Limb (tissue), 2 donors: ENCODE data around the gene MGME1.
A peak's percentile ranks its signal among the peaks of the same experiment; 100 is the strongest.

Source experiments
- DNase-seq, 2 donors: peaks; one replicate each; pipeline ENCODE4 v3.0.0-alpha.2; 2016; ENCODE audit errors: extremely low spot score in 2 of 2

The MGME1 gene, protein sequence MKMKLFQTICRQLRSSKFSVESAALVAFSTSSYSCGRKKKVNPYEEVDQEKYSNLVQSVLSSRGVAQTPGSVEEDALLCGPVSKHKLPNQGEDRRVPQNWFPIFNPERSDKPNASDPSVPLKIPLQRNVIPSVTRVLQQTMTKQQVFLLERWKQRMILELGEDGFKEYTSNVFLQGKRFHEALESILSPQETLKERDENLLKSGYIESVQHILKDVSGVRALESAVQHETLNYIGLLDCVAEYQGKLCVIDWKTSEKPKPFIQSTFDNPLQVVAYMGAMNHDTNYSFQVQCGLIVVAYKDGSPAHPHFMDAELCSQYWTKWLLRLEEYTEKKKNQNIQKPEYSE

DNA sequence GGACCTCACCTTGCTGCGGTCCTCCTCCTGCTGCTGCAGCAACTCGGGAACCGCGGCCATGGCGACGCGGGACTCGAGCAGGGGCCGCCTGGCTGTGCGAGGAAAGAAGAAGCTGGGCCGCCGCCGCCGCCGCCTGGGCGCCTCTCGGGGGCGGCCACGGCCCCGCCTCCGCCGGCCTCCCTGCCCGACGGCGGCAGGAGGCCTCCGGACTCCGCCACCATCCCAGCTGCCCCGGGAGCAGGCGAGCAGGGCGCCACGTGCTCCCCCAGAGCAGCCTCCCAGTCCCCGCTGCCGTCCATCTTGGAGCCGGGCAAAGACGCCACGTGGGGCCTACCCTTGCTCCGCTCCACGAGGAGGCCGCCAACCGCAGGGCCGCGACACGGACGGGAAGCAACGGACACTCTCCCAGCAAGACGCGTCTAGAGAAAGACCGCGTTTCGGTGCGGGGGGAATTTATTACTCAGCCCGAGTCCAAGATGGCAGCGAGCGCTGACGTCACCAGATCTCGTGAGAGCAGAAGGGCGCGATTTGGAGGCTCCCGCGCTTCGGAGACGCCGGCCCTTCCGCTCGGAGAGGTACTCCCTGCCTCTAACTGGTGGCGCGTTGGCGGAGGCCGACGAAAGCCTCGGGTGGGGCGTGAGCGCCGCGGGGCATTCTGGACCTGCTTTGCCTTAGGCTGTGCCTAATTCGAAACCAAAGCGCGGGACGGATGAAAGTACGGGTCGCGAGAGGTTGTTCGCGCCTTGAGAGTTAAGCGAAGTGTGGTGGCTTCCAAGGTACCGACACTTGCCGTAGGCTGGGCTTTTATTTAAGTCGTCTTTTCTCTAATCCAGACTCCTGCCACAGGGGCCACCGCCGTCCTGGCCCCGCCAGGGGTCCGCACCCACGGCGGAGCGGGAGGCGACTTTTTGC lies at the start of gene MGME1, which contains the start of gene SNX5:
MGME1 (plus strand) TSS at position 653 of the 912 bp plus-strand sequence. CDS start 842 bp downstream, outside the sequence.
SNX5 (minus strand) TSS at position 429 of the 912 bp plus-strand sequence; CDS start at position 60, 369 bp downstream.
- DNase-seq, result peak; percentile 99 to 100

DNA sequence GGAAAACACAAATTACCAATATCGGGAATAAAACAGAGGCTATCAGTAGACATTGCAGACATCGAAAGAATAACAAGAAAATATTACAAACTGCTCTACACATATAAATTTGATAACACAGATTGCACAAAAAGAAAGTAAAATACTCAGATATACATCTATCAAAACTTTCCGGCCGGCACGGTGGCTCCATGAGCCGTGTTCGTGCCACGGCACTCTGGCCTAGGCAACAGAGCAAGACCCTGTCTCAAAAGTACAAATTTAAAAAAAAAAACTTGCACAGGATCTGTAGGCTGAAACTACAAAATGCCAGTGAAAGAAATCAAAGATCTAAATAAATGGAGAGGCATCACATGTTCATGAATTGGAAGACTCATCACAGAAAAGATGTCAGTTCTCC lies 49.7 kb upstream of the MGME1 start:
- DNase-seq, result no peak

DNA sequence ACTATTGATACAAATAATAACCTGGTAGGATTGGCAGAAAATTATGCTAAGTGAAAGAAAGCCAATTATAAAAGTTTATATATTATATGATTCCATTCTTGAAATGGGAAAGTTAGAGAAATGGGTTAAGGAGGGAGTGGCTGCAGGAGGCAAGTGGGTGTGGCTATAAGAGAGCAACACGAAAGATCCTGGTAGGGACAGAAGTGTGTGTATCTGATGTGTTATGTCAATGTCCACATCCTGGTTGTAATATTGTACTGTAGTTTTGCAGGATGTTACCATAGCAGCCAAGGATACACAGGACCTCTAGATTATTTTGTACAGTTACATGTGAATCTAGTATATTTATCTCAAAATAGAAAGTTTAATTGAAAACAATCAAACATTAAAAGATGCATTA lies 47.0 kb upstream of the MGME1 start:
- DNase-seq, result no peak

DNA sequence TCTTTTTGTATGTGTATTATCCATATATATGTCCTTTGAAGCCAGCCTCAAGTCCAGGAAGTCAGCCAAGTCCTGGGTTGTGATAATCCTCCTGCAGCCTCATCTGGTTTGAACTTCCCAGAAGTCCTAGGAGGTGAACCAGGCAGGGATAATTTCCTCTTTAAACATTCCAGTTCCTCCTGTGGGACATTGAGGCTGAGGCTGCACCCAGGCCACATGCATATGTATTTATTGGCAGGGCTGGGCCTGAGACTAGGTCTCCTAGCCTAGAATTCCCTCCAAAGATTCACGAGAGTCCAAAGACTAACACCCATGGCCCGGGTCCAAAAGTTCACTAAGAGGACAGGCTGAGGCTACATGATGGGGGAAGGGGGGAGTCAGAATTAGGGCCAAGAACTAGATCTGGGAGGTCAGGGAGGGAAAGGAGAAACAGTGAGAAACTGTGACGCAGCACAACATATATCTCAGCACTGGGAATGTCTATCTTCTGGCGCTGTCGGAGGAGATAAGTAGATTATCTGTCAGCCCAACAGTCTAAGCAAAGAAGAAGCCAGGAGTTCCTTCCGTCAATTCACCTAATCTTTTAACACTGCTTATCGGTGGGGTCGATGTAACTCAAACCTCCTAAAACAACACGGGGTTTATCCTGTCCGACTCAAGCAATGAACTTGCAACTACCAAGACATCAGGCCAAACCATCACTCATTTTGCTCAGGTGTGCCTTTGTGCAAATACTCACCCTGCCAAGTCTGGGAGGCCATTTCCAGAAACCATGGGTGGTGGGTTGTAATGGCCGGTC lies 43.5 kb upstream of the MGME1 start:
- DNase-seq, result peak; percentile 63 to 71

DNA sequence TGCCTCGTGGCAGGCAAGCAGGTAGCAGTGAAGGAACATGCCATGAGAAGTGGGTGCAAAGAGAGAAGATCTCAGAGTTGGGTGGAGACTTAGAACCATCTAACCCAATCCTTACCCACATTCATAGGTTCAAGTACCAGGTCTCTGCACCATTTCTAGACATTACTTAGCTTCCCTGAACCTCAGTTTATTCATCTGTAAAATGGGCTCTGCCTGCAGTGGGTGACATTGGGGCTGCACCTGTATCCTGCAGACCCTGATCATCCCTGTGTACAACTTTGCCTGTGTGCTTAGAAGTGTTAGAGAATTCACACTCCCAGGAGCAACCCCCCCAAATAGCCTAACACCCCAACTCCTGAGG lies 42.9 kb upstream of the MGME1 start:
- DNase-seq, result no peak

DNA sequence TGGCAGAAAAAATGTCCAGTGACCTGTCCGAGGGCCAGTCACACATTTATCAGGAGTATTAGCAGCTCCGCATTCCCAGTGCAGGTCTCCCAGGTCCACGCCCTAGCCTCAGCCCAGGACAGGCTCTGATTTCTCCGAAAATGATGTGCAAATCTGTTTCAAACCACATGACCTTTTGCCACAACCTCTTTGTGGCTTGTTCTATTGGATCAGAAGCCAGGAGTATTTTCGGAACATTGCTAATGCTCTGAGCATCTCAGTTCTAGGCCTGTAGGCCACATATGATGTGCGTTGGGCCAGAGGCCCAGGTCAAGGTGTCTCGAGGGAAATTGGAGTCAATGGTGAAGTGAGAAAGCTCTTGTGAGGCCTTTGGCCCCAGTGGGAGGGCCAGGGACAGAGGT lies 40.6 kb upstream of the MGME1 start:
- no peak for DNase-seq

DNA sequence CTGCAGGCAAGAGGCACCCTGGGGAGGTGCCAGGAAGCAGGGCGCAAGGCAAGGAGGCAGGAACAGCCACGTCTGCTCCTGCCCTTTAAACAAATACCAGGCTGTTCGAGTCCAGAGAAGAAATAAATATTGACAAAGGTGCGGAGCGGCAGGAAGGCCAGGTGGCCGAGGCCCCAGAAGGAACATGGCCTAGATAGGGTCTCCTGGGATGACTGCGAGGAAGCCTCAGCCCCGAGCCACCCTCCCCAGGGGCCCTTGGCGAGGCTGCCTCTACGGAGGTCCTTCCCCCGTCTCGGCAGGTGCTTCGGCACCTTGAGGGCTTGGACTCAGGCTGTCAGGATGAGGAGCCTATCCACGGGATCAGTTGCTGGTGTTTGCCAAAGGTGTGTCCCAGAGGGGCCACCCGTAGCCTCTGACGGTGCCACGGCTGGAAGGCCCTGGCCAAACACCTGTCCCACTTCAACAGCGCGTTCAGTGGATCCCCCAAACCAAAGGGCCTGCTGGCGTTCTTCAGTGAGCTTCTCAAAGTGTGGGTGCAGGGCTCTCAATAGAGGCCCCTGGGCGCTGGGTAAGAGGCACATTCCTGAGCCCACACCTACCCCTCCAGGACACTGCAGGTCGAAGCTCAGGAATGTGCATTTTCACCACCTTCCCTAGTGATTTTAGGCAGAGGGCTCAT lies 40.0 kb upstream of the MGME1 start:
- DNase-seq, result no peak

DNA sequence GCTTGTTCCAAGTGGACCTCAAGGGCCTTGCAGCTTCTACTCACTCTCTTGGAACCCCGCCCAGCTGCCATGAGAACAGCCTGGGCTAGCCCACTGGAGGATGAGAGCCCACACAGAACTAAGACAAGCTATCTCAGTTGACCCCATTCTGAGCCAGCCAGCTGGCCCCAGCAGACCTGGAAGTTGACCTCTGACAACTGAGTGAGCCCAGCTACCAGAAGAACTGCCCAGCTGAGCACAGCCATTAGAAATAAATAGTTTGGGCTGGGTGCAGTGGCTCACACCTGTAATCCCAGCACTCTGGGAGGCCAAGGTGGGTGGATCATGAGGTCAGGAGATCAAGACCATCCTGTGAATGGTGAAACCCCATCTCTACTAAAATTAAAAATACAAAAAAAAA lies 37.3 kb upstream of the MGME1 start:
- no peak for DNase-seq

DNA sequence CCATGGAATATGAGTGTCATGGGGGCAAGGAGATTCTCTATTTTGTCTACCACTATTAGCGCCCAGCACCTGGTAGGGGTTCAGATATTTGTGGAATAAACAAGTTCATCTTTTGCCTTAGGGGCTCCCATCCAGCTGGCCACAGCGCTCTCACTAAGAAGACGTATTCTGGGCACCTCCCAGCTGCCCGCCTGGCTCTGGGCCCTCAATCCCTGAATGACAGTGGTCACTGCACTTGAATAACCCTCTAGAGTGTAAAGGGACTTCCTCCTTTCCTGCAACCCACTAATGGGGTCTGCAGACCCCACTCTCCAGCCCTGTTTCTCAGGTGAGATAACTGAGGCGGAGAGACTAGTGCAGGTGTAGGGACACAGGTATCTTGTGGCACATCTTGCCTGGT lies 36.4 kb upstream of the MGME1 start:
- no peak for DNase-seq

DNA sequence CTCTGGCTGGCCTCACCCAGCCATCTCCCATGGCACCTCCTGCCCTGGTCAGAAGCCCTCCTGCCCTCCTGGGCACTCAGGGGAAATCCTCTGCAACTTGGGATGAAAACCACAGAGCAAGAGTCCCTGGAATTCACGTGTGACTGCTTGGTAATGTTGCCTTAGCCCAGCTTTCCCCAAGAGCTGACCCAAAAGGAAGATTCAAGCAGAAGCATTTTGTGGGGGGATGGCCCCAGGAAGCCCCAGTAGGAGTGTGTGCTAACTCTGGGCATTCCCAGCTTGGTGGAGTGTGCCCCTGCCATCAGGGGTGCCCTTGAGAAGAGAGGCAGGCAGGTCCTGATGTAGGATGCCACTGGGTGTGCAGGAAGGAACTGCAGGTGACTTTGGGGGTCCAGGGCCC lies 35.7 kb upstream of the MGME1 start:
- no peak for DNase-seq

DNA sequence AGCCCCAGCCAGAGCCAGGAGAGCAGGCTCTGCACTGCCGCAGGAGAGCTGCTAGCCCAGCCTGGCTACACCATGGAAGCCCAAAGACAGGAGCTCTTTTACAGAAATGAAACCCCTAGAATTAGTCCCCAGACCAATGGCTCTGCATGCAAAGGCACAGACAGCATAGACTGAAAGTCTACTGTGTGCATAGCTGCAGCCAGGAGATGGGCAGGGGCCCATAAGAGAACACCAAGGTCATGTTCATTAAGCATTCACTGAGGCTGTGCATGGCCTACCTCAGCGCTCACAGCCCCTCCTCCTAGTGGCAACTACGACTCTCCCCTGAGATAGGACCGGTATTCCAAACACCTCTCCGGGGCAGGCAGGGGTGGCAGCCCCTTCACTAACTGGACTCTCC lies 35.1 kb upstream of the MGME1 start:
- DNase-seq, result no peak

DNA sequence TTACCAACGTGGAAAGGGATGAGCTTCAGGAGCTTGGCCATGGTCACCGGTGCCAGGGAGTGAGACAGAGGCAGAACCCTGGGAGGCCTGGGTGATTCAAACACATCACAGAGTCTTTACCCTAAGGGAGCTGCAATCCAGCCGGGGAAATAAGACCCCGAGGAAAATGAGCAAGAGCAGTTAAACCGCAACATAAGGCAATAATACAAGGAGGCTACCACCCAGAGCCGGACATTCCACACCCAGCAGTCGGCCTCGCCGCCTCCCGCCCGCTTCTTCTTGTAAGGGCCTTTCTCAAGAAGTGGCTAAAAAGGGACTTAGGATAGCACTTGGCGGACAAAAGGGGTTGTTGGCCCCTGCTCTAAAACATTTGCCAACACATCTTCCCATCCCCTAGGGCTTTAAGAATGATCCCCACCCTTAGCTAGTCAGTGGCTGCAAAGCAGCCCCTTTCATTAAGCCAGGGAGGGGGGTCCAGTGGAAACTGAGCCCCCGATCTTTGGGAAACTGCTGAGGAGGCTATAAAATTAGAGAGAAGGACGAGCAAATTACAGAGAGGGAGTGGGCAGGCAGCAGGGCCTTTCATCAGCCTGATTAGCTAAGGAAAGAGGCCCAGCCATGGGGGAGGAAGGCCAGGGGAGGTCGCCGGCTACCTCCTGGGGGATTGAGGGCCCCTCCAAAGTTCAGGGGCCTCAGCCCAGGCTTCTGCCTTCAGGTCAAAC lies 34.5 kb upstream of the MGME1 start:
- no peak for DNase-seq

DNA sequence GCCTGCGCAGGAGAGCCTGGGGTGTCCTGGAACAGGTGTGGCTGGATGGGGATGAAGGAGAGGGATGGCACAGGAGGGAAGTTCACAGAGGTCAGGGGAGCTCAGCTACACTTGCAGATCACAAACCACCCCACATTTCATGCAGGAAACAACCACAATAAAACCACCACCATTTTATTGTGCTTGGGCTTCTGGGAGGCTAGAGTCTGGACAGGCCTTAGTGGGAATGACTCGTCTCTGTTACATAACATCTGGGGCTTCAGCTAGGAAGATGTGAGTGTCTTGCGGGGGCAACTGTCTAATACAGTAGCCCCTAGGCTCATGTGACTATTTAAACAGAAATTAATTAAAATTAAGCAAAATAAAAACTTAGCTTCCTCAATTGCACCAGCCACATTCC lies 33.6 kb upstream of the MGME1 start:
- no peak for DNase-seq

DNA sequence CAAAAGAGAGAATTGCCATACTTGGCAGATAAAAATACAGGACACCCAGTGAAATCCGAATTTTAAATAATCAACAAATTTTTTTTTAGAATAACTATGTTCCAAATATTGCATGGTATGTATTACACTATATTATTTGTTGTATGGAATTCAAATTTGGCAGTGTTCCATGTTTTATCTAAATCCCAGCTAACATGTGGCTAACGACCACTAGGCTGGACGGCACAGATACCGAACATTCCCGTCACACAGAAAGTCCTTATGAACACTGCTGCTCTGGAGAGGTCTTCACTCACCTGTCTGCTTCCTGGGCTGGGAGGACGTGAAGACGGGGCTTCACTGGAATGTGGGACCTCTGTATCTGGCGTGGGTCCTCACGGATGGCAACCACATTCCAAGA lies 33.1 kb upstream of the MGME1 start:
- DNase-seq, result no peak

DNA sequence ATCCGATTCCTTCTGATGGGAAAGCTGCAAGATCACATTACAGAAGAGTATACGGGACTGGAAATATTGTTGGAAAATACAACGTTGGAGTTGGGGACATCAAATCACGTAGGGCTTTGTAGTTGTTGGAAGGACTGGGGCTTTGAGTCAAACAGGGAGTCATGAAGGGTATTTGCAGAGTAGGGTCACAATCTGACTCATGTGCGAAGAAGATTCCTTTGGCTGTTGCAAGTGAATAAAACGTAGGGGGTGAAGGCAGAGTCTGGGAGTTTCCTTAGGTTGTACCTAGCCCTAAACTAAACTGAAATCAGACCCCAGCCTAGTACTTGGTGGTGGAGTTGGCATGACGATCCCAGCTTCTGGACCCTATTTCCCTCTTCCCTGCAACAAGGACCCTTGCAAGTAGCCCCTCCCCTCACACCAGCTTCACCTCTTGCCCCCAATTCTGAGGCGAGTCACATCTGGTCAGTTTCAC lies 32.5 kb upstream of the MGME1 start:
- peak in 1 of 2 donors; percentile 17 for DNase-seq

DNA sequence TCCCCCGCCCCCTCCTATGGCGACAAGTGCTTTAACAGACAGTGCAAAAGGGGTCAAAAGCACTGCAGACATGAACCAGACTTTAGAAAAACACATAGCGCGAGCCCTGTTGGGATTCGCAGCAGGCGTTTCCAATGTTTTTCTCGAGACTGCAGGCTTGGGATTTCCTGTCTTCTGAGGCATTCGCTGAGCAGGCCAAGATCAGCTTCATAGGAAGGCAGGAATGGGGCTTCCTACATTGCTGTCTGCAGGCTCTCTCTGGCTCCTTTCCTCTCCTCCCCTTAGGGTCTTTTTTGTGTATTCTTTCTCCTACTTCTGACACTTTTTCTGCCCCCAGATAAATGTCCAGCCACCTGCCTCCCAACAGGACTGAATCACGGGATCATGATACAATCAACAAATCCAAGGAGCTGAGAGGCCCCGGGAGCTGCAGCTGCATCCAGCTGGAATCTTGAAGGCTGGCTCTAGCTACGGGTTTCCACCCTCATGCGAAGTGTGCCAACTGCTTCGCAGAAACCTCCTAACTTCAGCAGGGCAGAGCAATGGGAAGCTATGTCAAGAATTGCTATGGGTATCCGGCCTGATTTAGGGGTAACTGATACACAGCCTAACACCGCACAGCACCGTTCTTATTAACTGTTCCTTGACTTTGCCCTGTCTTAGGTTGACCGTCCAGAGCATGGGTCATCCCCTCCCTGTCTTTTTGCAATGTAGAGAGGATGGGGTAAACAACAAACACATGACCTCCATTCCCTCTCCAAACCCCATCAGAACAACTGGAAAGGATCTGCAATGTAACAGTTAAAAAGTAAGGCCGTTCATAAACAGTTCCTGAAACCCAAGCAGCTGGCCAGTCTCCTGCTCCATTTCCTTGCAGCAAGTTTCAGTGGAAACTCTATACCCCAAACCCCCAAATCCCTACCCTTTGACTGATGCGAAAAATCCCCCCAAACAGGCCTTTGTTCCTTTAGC lies 31.8 kb upstream of the MGME1 start:
- DNase-seq, result peak; percentile 75 to 86

DNA sequence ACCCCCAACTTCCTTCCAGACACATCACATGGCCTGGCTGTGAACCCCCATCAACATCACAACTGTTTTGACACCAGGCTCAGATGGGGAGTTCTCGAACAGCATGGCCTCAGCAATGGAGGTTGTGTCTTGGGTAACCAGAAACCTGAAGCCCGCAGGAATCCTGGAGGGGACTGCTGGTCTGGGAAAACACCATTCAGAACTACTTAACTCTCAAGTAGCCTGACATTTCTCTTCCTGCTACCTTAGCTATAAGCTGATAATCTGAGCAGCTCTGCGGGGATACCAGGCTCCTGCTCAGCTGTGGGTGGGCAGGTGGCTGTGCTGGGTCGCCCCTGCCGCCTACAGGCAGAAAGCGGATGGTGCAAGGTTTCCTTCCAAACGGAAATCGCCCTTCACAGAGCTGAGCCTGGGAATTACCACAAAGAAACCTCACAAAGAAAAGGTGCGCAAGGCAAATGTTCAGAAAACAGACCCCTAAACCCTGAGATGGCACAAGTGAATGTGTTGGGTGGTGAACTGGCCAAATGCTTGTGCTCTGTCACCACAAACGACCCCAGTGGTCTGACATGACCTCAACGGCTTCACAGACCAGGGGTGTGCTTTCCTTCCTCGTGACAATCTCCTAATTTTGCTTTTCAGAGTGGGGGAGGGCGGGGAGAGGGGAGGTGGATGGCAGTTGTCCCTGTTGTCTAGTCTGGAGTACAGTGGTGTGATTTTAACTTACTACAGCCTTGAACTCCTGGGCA lies 29.8 kb upstream of the MGME1 start:
- peak; percentile 82 to 84 for DNase-seq

DNA sequence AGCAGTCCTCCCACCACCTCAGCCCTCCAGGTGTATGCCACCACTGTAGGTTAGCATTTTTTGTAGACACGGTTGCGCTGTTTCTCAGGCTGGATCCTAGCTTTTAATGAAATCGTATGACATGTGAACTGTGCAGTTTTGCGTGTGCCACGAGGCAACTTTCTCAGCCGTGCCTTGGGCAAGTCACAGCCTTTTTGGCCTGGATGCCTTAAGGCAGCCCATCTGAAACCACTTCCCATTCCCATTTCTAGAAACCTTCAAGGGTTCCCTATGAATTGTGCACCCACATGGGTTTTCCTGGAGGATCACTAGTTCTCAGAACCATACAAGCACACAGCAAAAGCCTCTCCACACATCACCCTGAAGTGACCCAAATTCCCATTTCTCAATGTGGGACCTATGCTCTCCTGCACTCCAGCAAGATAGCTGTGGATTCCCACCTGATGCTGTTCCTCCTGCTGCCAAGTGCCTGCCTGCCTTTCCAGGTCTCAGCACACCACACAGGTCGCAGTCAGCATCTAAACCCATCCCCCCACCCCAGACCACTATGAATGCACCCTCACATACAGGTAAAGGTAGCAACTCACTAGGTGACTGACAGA lies 29.1 kb upstream of the MGME1 start:
- DNase-seq, result no peak
